Activated CD4-positive, alpha-beta T cell treated with anti-CD3 and anti-CD28 coated beads for 24 hours (primary cell): Measurements from ENCODE around the gene DSC1.
"Not testable (repeated sequence)": the region's sequence is repeated elsewhere in the genome, so short reads cannot be mapped to it uniquely, and the experiment has no call there.

ENCODE experiments used
- DNase-seq, 2 donors: peaks; one replicate each; pipeline ENCODE4 v3.0.0-alpha.2; 2020; ENCODE audit warnings: low read depth in 2 of 2

The DSC1 gene, protein sequence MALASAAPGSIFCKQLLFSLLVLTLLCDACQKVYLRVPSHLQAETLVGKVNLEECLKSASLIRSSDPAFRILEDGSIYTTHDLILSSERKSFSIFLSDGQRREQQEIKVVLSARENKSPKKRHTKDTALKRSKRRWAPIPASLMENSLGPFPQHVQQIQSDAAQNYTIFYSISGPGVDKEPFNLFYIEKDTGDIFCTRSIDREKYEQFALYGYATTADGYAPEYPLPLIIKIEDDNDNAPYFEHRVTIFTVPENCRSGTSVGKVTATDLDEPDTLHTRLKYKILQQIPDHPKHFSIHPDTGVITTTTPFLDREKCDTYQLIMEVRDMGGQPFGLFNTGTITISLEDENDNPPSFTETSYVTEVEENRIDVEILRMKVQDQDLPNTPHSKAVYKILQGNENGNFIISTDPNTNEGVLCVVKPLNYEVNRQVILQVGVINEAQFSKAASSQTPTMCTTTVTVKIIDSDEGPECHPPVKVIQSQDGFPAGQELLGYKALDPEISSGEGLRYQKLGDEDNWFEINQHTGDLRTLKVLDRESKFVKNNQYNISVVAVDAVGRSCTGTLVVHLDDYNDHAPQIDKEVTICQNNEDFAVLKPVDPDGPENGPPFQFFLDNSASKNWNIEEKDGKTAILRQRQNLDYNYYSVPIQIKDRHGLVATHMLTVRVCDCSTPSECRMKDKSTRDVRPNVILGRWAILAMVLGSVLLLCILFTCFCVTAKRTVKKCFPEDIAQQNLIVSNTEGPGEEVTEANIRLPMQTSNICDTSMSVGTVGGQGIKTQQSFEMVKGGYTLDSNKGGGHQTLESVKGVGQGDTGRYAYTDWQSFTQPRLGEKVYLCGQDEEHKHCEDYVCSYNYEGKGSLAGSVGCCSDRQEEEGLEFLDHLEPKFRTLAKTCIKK

DNA sequence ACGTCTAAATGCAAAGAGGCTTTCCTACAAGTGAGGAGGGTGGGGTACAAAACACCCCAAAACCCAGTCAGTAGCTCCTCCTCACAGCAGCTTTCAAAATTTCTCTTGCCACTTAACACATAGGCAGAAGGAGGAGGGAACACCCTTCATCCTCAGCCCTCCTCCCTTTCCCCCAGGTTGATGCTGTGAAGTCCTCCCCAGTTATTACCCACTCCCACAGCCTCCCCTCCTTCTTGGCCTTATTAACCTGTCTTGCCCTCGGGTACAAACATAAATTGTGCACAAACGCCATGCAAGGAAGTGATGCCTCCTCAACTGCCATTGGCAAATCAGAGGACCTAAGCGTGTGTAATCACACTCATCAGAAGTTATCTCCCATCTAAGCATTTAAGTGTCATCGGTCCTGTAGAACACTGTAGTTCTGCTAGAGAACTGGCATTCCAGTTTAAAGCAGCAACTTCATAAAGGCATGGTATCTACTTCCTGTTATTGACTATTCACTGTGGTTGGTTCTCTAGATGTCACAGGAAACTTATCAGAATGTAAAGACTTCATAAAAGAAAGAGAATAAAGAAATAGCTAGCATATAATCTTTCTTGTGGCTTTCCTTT, at the start of gene DSC1:
Gene DSC1, minus strand, starts transcription at position 32 of the 611 bp plus-strand sequence. CDS start 262 bp downstream, outside the sequence.
- no peak for DNase-seq

GRCh38 chr18:31211047-31211446, 48.4 kb upstream of the DSC1 start:
- DNase-seq, result no peak

- DNase-seq, result no peak
Observed at GRCh38 chr18:31209041-31209440, 46.4 kb upstream of the DSC1 start.

- DNase-seq, result no peak
Observed at GRCh38 chr18:31207391-31207790, 44.7 kb upstream of the DSC1 start.

- DNase-seq, result no peak
Observed at GRCh38 chr18:31206787-31207381, 44.2 kb upstream of the DSC1 start.

DNA sequence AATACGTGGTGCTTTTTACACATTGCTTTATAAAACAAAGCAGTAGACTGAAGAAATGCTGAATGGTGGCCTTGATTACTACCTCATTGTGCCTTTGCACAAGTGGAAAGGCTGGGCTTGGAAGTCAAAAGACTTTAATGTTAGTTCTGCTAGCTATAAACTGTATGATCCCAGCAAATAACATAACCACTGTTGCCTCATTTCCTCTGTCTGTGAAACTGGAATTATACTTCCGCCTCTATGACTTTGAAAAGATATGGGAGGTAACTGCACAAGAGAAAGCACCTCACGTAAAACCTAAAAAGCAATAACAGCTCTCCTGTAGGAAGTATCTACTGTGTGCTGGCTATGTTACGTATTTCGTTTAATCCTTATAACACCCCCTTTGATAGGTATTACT, 43.4 kb upstream of the DSC1 start:
- DNase-seq, result no peak

- DNase-seq, result no peak
Observed at GRCh38 chr18:31205273-31205672, 42.6 kb upstream of the DSC1 start.

DNA sequence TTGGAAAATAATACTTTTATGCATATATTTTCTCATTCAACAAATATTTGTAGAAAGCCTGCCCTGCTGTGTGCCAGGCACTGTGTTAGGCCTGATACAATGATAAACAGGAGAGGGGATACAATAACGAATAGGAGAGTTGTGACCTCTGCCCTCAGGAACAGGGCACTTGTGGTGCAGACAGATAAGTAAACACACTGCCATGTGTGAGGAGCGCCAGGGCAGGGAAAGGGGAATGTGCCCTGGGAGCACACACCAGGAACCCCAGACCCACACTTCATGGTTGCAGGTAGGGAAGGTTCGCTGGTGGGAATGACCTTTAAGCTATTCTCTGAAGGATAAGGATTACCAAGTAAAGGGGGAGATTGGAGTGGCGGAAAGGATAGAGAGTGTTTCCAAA, 42.2 kb upstream of the DSC1 start:
- DNase-seq, result no peak

DNA sequence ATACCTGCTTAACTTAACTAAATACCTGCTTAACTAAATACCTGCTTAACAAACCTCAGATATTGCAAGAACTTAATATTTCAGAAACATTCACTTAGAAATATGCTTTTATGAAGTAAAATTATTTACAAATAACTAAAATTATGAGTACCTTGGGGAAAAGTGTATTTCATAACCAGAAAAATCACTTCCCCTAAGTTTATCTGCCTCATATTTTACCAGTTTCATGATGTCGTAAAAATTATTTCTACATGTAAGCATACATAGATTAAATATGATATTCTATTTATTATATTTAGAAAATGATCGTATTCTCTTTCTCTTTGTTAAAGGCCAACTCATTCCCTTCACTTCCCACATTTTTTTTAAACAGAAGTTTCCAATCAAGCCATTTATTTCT, 41.5 kb upstream of the DSC1 start:
- DNase-seq, result no peak

DNA sequence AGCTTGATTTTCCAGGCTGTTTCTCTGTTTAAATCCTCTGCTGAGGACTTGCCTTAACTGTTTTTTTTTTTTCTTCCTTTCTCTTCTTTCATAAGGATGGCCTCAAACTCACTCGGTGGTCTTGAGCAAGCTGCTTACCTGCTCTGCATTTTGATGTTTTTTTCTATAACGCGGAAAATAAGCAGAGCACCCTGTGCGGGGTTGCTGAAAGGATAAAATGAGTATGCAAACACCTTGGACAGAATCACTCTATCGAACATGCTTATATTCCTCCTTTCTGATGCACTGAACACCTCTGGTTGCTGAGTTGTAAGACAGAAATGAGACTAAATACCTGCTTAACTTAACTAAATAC, 41.1 kb upstream of the DSC1 start:
- no peak for DNase-seq

GRCh38 chr18:31203096-31203793, 40.6 kb upstream of the DSC1 start:
- DNase-seq, result no peak

- no peak for DNase-seq
Observed at GRCh38 chr18:31199190-31199769, 36.6 kb upstream of the DSC1 start.

DNA sequence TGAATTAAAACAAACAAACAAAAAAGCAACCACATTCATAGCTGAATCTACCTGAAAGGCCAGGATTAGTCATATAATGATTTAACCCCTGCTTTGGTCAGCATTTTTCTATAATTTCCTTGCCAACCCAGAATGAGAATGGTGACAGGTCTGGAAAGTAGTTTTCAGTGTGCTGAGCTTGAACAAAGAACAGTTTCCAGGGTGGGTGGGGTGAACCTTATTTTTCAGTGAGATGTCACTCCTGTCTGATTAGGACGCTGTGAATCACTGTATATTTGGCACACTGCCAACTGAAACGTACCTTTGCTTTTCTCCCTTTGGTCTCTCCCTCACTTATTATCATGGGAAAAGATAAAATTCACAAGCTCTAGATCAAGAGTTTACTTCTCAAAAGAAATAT, 35.0 kb upstream of the DSC1 start:
- no peak for DNase-seq

- no peak for DNase-seq
Observed at GRCh38 chr18:31195063-31195462, 32.4 kb upstream of the DSC1 start.

DNA sequence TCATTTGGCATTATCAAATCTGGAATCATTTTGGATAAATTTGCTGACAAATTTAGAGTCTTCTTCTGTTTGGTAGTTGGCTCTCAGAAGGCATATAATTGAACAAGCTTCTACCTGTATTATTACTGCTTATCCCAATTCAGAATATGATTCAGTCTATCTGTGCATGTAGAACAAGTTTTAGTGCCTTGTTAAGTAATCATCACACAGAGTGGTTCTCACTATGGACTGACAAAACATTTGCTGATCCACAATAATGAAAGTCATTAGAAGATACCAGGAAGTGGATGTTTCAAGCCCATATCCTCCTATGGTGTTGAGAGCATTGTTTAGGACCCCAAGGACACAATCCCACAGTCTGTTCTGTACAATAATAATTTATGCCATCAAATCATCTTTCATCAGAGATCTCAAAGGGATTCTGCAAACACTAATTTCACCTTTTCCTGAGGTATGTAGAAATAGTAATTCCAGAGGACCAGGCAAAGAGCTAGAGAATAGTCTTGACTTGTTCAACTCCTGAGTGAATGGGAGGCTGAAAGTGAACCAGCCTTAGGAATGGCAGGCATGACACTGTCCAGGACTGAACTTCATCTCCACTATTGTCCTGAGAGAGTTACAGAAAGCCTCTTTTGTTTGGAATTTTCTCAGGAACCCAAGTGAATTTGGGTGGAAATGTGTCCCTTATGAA, 29.6 kb upstream of the DSC1 start:
- no peak for DNase-seq

DNA sequence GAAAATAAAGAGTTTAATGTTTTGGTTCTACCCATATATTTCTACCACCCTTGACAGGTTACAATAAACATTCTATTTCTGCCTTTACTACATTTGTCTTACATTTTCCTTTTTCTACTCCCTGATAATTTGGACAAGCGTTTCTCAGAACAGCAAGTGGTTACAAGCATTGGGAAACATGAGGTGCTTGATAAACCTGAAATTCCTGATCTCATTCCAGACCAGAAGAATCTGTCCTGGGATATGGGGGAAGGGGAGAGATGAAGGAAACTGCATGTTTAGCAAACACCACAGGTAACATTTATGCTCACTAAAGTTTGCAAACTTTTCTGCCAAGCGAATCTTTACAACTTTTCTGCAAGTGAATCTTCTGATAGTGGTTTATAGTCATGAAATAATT, 28.3 kb upstream of the DSC1 start:
- no peak for DNase-seq

GRCh38 chr18:31189757-31190156, 27.1 kb upstream of the DSC1 start:
- DNase-seq, result no peak

GRCh38 chr18:31185186-31185950, 22.7 kb upstream of the DSC1 start:
- DNase-seq, result no peak

DNA sequence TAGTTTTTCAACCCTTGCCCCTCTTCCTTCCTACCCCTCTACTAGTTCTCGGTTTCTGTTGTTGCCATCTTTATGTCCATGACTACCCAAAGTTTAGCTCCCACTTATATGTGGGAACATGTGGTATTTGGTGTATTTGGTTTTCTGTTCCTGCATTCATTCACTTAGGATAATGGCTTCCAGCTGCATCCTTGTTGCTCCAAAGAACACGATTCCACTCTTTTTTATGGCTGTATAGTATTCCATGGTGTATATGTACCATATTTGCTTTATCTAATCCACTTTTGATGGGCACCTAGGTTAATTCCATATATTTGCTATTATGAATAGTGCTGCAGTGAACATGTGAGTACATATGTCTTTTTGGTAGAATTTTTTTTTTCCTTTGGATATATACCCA, 20.6 kb upstream of the DSC1 start:
- DNase-seq, result no peak

GRCh38 chr18:31177369-31177768, 14.7 kb upstream of the DSC1 start:
- DNase-seq, result not testable (repeated sequence)
